GM21717 (cell line): ENCODE measurements around the gene TECPR2.

ENCODE experiments used
- ATAC-seq: cut with Tn5 transposase; IDR thresholded peaks from one replicate; pipeline ENCODE4 v1.9.1; 2021; ENCODE audit warnings: mild to moderate bottlenecking, moderate library complexity; ENCODE audit not compliant: unreplicated experiment

TECPR2 gene

DNA sequence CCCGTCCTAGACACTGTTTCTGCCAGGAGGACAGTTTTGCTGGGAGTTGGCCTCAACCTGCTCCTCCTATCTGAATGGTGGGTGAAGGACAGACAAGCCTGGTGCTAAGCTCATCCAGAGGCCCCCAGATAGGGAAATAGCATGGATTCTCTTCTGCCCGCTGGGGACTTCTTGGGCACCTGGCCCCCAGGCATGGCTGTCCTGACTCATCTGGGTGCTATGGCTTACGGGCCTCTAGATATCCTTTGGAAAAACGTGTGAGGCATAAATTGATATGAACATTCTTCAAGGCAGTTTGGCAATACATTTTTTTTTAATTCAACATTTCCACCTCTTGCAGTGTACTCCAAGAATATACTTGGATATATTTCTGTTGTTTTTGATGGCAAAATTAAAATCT is 8.6 kb downstream of the TECPR2 start:
- ATAC-seq, result no peak

GRCh38 chr14:102373110-102373509 is 10.4 kb downstream of the TECPR2 start:
- ATAC-seq, result no peak

GRCh38 chr14:102374264-102374663 is 11.5 kb downstream of the TECPR2 start:
- no peak for ATAC-seq

DNA sequence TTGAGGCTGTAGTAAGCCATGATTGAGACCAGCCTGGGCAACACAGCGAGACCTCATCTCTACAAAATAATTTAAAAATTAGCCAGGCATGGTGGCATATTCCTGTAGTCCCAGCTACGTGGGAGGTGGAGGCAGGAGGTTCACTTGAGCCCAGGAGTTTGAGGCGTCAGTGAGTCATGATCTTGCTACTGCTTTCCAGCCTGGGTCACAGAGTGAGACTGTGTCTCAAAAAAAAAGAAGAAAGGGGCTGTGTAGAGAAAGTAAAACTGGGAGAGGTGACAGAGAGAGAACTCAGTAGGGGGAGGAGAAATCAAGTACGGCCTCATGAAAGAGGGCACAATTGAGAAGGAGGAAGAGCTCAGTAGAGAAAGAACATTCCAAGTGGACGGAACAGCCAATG is 12.4 kb downstream of the TECPR2 start:
- no peak for ATAC-seq

- ATAC-seq, result no peak
Observed at GRCh38 chr14:102377696-102378095, 15.0 kb downstream of the TECPR2 start.

DNA sequence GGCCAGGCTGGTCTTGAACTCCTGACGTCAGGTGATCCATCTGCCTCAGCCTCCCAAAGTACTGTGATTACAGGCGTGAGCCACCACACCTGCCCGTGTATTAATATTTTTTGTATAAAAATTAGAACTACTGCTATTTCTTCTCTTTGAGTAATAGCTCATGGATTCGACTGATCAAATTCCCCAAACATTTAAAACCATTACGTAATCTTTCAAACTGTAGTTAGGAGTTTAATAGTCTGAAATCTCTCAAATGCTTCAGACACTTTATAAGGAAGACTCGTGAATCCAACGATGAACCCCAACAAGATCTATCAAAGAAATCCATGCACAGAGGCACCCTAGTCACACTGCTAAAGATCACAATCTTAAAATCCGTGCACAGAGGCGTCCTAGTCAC is 16.1 kb downstream of the TECPR2 start:
- no peak for ATAC-seq

DNA sequence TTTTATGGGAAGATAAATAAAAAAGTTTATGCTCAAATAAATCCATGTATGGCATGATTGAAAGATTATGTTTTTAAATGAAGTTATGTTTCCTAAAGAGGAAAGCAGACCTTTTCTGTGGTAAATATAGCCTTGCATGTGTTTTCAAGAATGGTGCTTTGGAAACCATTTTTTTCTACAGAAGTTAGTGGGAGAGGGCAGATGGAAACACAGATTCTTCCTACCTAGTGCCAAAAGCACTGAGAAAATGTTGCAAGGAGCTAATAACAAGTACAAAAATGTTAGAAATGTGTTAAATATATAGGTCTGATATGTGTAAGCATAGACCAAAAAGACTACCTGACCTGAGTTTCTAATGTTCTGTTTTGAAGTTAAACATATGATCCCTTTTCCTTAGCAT is 24.3 kb downstream of the TECPR2 start:
- no peak for ATAC-seq

GRCh38 chr14:102389246-102389645 is 26.5 kb downstream of the TECPR2 start:
- ATAC-seq, result no peak

- ATAC-seq, result no peak
Observed at GRCh38 chr14:102390064-102390855, 27.5 kb downstream of the TECPR2 start.

- no peak for ATAC-seq
Observed at GRCh38 chr14:102392506-102392905, 29.8 kb downstream of the TECPR2 start.

- ATAC-seq, result no peak
Observed at GRCh38 chr14:102394717-102395375, 32.1 kb downstream of the TECPR2 start.

DNA sequence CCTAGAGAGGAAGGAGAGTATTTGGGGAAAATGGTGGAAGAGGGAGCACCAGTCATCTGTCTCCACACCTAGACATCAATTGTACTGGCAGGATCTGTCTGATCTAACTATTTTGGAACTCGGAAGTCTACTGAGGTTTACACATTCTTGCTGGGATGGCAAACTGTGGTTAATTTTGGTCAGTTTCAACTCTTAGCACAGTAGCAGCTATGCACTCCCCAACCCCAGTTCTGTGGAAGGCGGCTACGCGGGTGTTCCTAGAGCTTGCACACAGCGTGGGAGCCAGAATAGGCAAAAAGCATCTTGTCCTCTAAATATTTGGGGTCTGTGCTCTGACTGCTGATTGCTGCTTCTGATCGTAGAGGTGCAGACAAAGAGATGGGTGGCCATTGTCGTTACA is 33.8 kb downstream of the TECPR2 start:
- ATAC-seq, result no peak

- ATAC-seq, result no peak
Observed at GRCh38 chr14:102403028-102403427, 40.3 kb downstream of the TECPR2 start.

- no peak for ATAC-seq
Observed at GRCh38 chr14:102407258-102407657, 44.5 kb downstream of the TECPR2 start.

GRCh38 chr14:102408724-102409123 is 46.0 kb downstream of the TECPR2 start:
- ATAC-seq, result no peak

DNA sequence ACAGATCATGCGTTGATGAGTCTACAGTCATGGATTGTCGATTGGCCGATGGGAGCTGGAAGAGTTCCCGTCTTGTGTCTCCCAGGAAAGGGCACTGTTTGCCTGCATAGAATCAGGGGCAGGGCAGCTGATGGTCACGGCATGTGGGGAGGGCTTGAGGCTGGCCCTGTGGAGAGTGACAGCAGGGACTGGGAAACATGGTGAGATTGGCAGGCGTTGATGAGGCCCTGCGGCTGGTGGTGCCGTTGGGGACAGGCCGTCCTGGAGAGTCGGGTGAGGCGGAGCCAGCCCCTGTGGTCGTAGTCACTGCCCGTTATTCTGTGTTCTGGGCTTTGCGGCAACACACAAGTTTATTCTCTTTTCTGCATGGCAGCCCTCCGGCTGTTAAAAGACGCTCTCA is 52.9 kb downstream of the TECPR2 start:
- no peak for ATAC-seq

DNA sequence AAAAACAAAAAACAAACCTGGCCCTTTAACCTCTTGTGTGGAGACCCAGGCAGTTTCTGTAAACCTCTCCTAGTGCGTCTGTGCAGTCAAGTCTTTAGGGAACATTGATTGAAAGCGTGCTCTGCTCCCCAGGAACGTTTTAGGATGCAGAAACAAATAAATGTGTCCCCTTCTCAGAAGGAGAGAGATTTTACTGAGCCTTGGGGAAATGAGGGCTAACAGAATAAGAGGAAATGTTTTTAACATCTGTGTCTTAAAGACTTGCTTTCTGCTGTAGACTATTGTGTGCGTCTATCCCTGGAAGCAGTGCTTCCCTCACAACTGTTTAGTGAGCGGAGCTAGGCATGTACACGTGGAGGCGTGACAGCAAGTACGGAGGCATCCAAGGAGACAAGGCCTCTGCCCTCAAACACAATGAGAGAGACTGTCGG is 54.3 kb downstream of the TECPR2 start:
- ATAC-seq, result no peak

DNA sequence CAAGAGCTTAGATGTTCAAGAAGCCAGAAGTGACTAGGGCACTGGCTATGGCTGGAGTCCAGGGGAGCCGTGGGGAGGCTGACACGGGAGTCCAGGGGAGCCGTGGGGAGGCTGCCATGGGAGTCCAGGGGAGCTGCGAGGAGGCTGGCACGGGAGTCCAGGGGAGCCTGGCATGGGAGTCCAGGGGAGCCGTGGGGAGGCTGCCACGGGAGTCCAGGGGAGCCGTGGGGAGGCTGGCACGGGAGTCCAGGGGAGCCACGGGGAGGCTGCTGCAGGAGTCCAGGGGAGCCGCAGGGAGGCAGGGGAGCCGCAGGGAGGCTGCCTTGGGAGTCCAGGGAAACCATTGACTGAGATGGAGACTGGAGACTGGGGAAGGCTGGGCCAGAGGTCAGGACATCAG is 54.9 kb downstream of the TECPR2 start:
- ATAC-seq, result no peak

GRCh38 chr14:102418169-102418852 is 55.6 kb downstream of the TECPR2 start:
- ATAC-seq, result no peak

DNA sequence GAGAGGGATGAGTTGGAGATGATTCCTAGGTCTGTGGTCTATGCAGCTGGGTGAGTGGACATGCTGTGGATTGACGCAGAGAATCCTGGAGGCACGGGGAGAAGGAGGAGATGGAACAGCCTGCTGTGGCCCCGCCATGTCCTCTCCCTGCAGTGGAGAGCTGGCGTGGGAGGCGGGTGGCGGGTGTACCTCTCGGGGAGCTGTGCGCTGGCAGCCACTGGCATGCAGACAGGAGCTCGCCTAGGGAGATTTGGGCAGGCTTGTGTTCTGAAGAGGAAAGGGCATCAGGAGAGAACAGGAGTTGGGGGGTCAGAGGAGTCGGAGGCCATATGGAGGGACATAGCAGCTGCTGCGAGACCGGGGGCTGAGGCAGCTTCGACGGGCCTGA is 56.1 kb downstream of the TECPR2 start:
- ATAC-seq, result no peak

DNA sequence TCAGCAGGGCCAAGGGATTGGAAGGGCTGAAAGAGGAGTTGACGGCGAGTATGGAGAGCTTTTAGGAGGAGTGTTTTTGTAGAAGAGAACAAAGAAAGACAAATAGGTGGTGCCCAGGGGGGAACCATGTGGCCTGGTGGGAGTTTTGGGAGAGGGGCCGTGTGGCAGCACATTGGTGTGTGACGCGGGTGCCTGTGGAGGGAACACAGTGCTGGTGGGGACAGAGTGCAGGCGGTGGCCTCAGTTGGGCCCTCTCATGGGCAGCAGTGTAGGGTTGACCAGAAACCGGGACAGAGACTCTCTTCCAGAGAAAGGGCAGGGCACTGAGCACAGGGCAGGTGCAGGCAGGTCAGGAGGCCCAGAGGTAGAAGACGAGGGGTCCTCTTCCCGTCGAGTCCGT is 56.5 kb downstream of the TECPR2 start:
- ATAC-seq, result no peak

DNA sequence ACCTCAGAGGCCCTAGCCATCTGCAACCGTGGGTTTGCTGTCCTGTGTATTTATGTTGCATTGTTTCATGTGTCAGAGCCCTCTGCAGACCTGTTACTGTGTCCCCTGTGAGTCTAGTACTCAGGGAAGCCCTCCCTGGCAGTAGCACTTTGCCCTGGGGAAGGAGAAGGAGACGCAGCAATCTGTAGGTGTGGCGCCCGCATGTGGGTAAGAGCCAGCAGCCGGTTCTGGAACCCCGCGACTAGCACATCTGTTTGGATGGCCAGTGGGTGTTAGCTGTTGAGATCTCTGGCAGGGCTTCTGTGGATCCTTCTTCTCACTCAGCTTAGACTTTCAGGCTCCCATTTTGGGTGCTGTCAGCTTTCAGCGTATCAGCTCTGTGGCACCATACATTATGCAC is 57.0 kb downstream of the TECPR2 start:
- ATAC-seq, result no peak
